ENCODE data around the gene UBE2E1.

Gene UBE2E1

GRCh38 chr3:23805633-23806533, at the start of gene UBE2E1:
Gene UBE2E1 (plus strand): TSS chr3:23805955. CDS start chr3:23807270, 1,315 bp downstream.
- FAIRE-seq, result no peak

DNA sequence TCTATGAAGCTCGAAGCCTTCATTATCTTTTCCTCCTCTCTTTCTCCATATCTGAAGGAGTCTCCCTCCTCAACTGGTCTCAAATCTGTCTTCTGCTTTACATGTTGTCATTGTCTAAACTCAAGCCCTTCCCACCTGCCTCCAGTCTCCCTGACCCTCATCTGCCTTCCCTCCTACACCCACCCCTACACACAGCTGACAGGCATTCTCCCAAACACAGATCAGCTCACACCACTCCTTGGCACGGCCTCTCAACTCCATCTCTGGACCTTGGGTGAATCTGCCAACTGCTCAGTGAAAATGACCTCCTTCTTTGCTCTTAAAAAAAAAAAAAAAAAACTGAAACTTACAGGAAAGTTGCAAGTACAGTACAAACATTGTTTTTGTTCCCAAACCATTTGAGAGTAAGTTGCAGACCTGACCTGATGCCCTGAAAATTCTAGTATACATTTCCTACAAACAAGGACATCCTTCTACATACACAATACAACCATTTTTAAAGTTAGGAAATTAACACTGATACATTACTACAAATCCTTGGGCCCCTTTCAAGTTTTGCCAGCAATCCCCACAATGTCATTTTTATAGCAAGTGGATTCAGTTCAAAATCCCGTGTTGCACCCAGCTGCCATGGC, 49.4 kb upstream of the UBE2E1 start:
- no peak for FAIRE-seq

GRCh38 chr3:23758253-23758838, 47.4 kb upstream of the UBE2E1 start:
- FAIRE-seq, result no peak

DNA sequence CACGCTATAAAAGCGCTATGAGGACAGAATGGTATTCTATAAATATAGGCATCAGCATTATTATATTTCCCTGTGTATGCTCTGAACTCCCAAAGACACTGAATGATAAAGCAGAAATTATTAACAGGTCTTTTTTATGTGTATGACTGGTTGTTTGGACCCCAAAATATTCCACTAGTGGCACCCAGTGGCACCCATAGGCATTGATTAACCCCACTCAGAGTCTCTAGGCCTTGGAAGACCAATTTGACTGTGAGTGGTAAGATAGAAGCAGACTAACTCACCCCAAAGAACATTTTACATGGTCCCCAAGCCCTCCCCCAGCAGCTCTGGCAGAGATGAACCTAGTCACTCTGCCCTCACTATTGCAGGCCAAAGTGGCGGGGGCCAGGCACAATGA, 45.4 kb upstream of the UBE2E1 start:
- FAIRE-seq, result no peak

- no peak for FAIRE-seq
These were observed 44.8 kb upstream of the UBE2E1 start for GRCh38 chr3:23760871-23761373.

GRCh38 chr3:23761440-23761896, 44.3 kb upstream of the UBE2E1 start:
- FAIRE-seq, result no peak

DNA sequence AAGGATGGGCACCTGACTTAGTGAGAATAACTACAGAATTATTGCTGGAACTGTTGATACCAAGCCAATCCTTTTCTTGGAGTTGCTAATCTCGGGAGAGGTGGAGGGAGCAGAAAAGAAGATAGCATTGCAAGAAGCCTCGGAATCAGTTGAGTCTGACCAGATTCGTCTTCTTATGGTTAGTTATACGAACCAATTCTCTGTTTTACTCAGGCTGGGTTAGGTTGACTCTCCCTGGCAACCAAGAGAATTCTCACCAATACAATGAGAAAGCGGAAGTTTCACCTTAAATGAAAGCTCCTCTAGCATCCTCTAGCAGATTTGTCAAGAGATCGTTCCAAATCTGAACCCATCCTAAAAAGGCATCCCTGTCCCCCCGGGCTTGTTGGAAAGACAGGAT, 43.5 kb upstream of the UBE2E1 start:
- FAIRE-seq, result no peak

GRCh38 chr3:23762759-23763477, 42.8 kb upstream of the UBE2E1 start:
- no peak for FAIRE-seq

GRCh38 chr3:23764407-23764806, 41.3 kb upstream of the UBE2E1 start:
- FAIRE-seq, result no peak

DNA sequence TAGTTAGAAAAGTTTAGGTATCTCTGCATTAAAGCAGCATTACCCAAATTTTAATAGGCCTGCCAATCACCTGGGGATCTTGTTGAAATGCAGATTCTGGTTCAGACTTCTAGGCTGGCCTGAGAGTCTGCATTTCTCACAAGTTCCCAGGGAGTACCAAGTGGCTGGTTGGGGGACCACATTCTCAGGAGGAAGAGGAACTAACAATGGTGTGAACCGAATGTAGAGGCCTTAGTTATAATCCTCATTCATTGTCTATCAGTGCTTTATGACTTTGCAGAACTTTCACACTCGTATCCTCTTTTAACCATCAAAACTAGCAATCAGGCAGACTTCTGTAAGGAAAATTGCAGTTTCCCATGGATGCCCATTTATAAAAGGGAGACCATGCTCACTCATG, 38.2 kb upstream of the UBE2E1 start:
- FAIRE-seq, result no peak

DNA sequence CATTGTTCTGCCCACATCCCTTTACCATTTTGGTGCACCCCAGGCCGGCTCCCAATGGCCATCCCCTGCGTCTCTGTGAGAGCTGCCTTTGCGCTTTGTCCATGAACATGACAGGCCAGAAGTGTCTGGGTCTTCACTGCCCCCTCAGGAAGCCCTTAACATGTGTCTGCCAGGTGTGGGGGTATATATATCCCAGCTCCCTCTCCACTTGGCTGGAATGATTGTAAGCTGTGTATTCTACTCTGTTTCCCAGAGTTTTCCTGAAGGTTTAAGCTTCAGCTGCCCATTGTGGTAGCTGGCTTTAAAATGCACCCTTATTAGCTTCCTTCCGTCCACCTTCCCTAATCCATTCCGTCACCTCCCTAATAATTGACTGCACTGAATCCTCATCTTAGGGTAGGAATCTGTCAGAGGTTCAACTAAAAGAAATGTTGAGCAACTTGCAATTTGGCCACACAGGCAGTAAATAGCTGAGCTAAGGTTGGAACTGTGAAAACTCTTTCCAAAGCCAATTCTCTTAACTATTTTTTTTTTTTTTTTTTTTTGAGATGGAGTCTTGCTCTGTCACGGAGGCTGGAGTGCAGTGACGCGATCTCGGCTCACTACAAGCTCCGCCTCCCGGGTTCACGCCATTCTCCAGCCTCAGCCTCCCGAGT, 30.4 kb upstream of the UBE2E1 start:
- FAIRE-seq, result no peak

- no peak for FAIRE-seq
These were observed 29.3 kb upstream of the UBE2E1 start for GRCh38 chr3:23776352-23776891.

- no peak for FAIRE-seq
These were observed 27.3 kb upstream of the UBE2E1 start for GRCh38 chr3:23778446-23778845.

GRCh38 chr3:23779841-23780240, 25.9 kb upstream of the UBE2E1 start:
- FAIRE-seq, result no peak

- no peak for FAIRE-seq
These were observed 24.7 kb upstream of the UBE2E1 start for GRCh38 chr3:23781051-23781450.

DNA sequence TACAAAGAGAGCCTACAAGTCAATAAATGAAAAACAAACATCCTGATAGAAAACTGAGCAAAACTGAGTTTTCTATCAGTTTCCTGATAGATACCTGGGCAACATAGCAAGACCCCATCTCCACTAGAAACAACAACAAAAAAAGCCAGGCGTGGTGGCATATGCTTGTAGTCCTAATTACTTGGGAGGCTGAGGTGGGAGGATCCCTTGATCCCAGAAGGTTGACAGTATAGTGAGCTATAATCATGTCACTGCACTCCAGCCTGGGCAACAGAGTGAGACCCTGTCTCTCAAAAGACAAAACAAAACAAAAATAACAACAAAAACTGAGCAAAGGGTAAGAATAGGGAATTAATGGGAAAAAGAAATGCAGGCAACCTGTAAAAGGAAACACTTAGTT, 23.9 kb upstream of the UBE2E1 start:
- no peak for FAIRE-seq

- no peak for FAIRE-seq
These were observed 20.6 kb upstream of the UBE2E1 start for GRCh38 chr3:23785097-23785645.

- no peak for FAIRE-seq
These were observed 19.9 kb upstream of the UBE2E1 start for GRCh38 chr3:23785882-23786281.

GRCh38 chr3:23791678-23792077, 14.1 kb upstream of the UBE2E1 start:
- FAIRE-seq, result no peak

DNA sequence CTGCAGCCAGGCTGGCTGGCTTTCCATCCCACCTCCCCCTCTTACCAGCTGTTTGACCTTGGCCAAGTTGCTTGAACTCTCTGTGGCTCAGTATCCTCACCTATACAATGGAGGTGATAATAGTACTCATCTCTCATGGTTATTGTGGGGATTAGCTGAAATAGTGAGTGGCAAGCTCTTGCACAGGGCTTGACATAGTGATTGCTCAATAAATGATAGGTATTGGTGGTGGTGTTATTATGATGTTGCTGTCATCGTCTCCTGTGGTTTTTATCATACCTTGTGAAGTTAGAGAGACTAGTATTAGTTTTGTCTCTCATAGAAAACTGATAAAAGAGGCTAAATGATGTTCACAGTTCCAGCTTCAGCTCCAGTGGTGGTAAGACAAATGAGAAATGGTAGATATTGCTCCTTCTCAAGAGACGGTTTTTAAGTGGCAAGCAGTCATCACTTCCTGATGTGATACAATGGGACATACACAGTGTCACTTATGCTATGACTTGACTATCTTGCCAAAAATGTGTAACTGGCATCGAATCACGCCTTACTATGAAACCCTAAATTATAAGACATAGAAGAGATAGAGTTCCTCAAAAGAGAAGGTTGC, 12.1 kb upstream of the UBE2E1 start:
- no peak for FAIRE-seq

- no peak for FAIRE-seq
These were observed 10.7 kb upstream of the UBE2E1 start for GRCh38 chr3:23795096-23795495.
